ENCODE results near the gene PTER.

The PTER gene

GRCh38 chr10:16527452-16527851, 90.6 kb downstream of the PTER start:
- H3K4me3 ChIP-seq (ENCODE audit: low read length): no peak overlapping the region
- no peak for TF ChIP-seq CTCF (IDR thresholded peaks at IDR 0.05; ENCODE audit: insufficient read depth, low read depth, low read length, missing control alignments)
- no peak for DNase-seq (ENCODE audit: low read depth)

- H3K4me3 ChIP-seq (ENCODE audit: low read length): no peak overlapping the region
- TF ChIP-seq CTCF (IDR thresholded peaks at IDR 0.05; ENCODE audit: insufficient read depth, low read depth, low read length, missing control alignments): no peak
- DNase-seq (ENCODE audit: low read depth): no peak
Observed at GRCh38 chr10:16529853-16530252, 93.0 kb downstream of the PTER start.

- no peak for TF ChIP-seq CTCF (IDR thresholded peaks at IDR 0.05; ENCODE audit: insufficient read depth, low read depth, low read length, missing control alignments)
- no peak overlapping the region for H3K4me3 ChIP-seq (ENCODE audit: low read length)
Observed at GRCh38 chr10:16536155-16536554, 99.3 kb downstream of the PTER start.

GRCh38 chr10:16544099-16544498, 107.3 kb downstream of the PTER start:
- no peak overlapping the region for H3K4me3 ChIP-seq (ENCODE audit: low read length)
- no peak for DNase-seq (ENCODE audit: low read depth)
- no peak for TF ChIP-seq CTCF (IDR thresholded peaks at IDR 0.05; ENCODE audit: insufficient read depth, low read depth, low read length, missing control alignments)

More at GRCh38 chr10:16536155-16536554, 99.3 kb downstream of the PTER start:
- DNase-seq (ENCODE audit: low read depth): no peak

- H3K4me3 ChIP-seq (ENCODE audit: low read length): no peak overlapping the region
- DNase-seq (ENCODE audit: low read depth): no peak
- no peak for TF ChIP-seq CTCF (IDR thresholded peaks at IDR 0.05; ENCODE audit: insufficient read depth, low read depth, low read length, missing control alignments)
Observed at GRCh38 chr10:16544591-16544990, 107.8 kb downstream of the PTER start.

GRCh38 chr10:16545116-16545736, 108.4 kb downstream of the PTER start:
- H3K4me3 ChIP-seq (ENCODE audit: low read length): no peak overlapping the region
- peak; percentile 47 for DNase-seq (ENCODE audit: low read depth)
- peak; percentile 73 for TF ChIP-seq CTCF (IDR thresholded peaks at IDR 0.05; ENCODE audit: insufficient read depth, low read depth, low read length, missing control alignments)

- no peak overlapping the region for H3K4me3 ChIP-seq (ENCODE audit: low read length)
- TF ChIP-seq CTCF (IDR thresholded peaks at IDR 0.05; ENCODE audit: insufficient read depth, low read depth, low read length, missing control alignments): no peak
- no peak for DNase-seq (ENCODE audit: low read depth)
Observed at GRCh38 chr10:16547973-16548372, 111.2 kb downstream of the PTER start.
